Esophagus squamous epithelium (tissue), 4 donors: ENCODE data around the gene OR7A17.

Source experiments
- POLR2A ChIP-seq, 4 donors: fragments of 450-650 bp; IDR thresholded peaks; one replicate each; pipeline ENCODE4 v1.6.1; 2017; ENCODE audit warnings: antibody characterized with exemption in 4 of 4, mild to moderate bottlenecking in 4 of 4, moderate library complexity in 3 of 4
- TF ChIP-seq, protein P1 (sequence below), 6 experiments: fragments of 450-650 bp in 4 of 6; fragments of 200-600 bp in 2 of 6; sonication (generic) in 2 of 6; IDR thresholded peaks; one replicate each; pipeline ENCODE4 v1.5.1; 2016 to 2019; ENCODE audit warnings: antibody characterized with exemption in 6 of 6, mild to moderate bottlenecking in 4 of 6, moderate library complexity in 4 of 6

DNA sequence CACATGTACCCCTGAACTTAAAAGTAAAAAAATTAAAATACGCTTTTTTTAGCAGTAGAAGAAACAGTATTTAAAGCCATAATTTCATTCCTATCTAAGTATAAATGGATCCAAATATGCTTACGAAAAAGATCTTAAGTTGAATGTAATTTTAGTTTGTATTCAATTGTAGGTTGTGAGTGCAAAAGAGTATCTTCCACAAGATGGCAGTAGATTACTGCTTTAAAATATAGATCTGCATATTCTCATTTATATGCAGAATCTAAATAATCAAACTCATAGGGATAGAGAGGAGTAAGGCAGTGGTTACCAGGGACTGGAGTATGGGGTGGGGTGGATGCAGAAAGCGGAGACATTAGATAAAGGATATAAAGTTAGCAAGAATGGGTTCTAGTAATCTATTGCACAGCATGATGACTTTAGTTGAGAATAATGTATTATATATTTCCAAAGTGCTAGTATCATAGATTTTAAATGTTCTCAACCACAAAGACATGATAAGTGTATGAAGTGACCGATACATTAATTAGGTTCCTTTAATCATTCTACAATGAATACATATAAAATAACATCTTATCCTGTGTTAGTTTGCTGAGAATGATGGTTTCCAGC, 14.2 kb downstream of the OR7A17 start:
- TF ChIP-seq POLR2A (IDR thresholded peaks at IDR 0.05), result no peak
- TF ChIP-seq, protein P1, sequence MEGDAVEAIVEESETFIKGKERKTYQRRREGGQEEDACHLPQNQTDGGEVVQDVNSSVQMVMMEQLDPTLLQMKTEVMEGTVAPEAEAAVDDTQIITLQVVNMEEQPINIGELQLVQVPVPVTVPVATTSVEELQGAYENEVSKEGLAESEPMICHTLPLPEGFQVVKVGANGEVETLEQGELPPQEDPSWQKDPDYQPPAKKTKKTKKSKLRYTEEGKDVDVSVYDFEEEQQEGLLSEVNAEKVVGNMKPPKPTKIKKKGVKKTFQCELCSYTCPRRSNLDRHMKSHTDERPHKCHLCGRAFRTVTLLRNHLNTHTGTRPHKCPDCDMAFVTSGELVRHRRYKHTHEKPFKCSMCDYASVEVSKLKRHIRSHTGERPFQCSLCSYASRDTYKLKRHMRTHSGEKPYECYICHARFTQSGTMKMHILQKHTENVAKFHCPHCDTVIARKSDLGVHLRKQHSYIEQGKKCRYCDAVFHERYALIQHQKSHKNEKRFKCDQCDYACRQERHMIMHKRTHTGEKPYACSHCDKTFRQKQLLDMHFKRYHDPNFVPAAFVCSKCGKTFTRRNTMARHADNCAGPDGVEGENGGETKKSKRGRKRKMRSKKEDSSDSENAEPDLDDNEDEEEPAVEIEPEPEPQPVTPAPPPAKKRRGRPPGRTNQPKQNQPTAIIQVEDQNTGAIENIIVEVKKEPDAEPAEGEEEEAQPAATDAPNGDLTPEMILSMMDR (IDR thresholded peaks at IDR 0.05), result peak in 5 of 6 experiments; percentile 14 to 56 (median 35)
